ENCODE results near the gene SLN.

DNA sequence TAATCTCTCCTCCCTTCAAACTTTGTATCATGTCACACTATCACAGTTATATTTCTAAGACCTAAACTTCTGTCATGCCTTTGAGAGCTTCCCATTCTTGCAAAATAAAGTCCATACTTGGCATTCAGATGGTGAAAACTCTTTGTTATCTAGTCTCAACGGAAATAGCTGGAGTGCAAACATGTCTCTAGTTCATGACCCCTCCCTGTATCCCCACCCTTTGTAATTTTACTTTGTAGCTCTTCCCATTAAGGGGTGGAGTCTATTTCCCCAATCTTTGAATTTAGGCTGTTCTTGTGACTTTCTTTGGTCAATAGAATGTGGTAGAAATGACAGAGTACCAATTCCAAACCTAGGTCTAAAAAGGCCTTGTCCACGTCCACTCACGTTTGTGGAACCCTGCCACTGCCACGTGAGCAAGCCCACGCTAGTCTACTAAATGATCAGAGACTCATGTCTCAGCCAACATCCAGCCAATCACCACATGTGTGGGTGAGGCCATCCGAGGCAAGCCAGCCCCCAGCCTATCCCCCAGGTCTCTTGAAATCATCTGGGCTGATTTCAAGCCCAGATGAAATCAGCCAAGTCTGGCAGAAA, 23.4 kb downstream of the SLN start:
- TF ChIP-seq, protein P1, sequence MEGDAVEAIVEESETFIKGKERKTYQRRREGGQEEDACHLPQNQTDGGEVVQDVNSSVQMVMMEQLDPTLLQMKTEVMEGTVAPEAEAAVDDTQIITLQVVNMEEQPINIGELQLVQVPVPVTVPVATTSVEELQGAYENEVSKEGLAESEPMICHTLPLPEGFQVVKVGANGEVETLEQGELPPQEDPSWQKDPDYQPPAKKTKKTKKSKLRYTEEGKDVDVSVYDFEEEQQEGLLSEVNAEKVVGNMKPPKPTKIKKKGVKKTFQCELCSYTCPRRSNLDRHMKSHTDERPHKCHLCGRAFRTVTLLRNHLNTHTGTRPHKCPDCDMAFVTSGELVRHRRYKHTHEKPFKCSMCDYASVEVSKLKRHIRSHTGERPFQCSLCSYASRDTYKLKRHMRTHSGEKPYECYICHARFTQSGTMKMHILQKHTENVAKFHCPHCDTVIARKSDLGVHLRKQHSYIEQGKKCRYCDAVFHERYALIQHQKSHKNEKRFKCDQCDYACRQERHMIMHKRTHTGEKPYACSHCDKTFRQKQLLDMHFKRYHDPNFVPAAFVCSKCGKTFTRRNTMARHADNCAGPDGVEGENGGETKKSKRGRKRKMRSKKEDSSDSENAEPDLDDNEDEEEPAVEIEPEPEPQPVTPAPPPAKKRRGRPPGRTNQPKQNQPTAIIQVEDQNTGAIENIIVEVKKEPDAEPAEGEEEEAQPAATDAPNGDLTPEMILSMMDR (IDR thresholded peaks at IDR 0.05): no peak
- no peak for TF ChIP-seq POLR2A (IDR thresholded peaks at IDR 0.05)
